IPS-18a (cell line): ENCODE data around the gene SPATA6L.
A peak's percentile ranks its signal among the peaks of the same experiment; 100 is the strongest.

Experiments
- H3K27ac ChIP-seq: one replicate; pipeline ENCODE4 v1.5.1; 2013; ENCODE audit warnings: low read length
- H3K27me3 ChIP-seq: one replicate; pipeline ENCODE4 v1.6.1; 2013; ENCODE audit warnings: mild to moderate bottlenecking, low read length; ENCODE audit not compliant: control insufficient read depth, insufficient read depth
- H3K36me3 ChIP-seq: one replicate; pipeline ENCODE4 v1.6.1; 2013; ENCODE audit warnings: low read depth, low read length; ENCODE audit not compliant: control insufficient read depth
- H3K4me1 ChIP-seq: one replicate; pipeline ENCODE4 v1.6.1; 2013; ENCODE audit warnings: low read depth, low read length; ENCODE audit not compliant: control insufficient read depth
- H3K4me3 ChIP-seq: one replicate; pipeline ENCODE4 v1.5.1; 2013; ENCODE audit warnings: low read length
- H3K9ac ChIP-seq: one replicate; pipeline ENCODE4 v1.6.1; 2013; ENCODE audit warnings: mild to moderate bottlenecking, low read length, moderate library complexity
- H3K9me3 ChIP-seq: one replicate; pipeline ENCODE4 v1.6.1; 2013; ENCODE audit warnings: low read depth, low read length; ENCODE audit not compliant: control insufficient read depth

Gene SPATA6L

GRCh38 chr9:4690144-4690543 is 23.9 kb upstream of the SPATA6L start:
- H3K36me3 ChIP-seq: peaks cover 25% of the 10 kb centered on the region
- no peaks in the 10 kb centered on the region for H3K9me3 ChIP-seq
- no peak overlapping the region for H3K9ac ChIP-seq
- no peaks in the 10 kb centered on the region for H3K27me3 ChIP-seq
- H3K27ac ChIP-seq: no peak overlapping the region
- no peaks in the 10 kb centered on the region for H3K4me1 ChIP-seq
- no peak overlapping the region for H3K4me3 ChIP-seq

GRCh38 chr9:4689687-4690104 is 23.4 kb upstream of the SPATA6L start:
- no peaks in the 10 kb centered on the region for H3K4me1 ChIP-seq
- no peak overlapping the region for H3K9ac ChIP-seq
- no peaks in the 10 kb centered on the region for H3K27me3 ChIP-seq
- no peak overlapping the region for H3K27ac ChIP-seq
- H3K36me3 ChIP-seq: peaks cover 30% of the 10 kb centered on the region
- no peaks in the 10 kb centered on the region for H3K9me3 ChIP-seq
- H3K4me3 ChIP-seq: no peak overlapping the region

DNA sequence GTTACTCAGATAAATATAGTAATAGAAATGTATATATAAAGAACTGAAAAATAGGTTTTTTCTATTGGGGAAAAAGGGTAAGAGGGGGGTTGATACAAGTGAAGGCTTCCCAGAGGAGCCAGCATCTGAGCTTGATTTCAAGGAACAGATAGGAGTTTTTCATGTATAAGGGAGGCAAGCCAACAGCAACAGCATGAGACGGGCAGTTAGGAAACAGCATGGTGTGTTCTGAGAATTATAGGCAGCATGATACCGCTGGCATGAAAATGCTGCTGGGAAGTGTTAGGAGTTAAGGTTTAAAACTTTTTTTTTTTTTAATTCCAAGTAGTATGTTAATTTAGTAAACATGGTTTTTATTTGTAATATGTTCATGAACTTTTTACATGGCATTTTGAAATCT is 22.7 kb upstream of the SPATA6L start:
- Histone ChIP-seq H3K4me1 (no peaks in the 10 kb centered on the region), H3K36me3 (peaks cover 32% of the 10 kb centered on the region), H3K27me3 (no peaks in the 10 kb centered on the region), H3K27ac (no peak overlapping the region), H3K9ac (no peak overlapping the region), H3K4me3 (no peak overlapping the region), H3K9me3 (no peaks in the 10 kb centered on the region)

- Histone ChIP-seq H3K4me3 (no peak overlapping the region), H3K36me3 (peaks cover 32% of the 10 kb centered on the region), H3K27me3 (no peaks in the 10 kb centered on the region), H3K9me3 (no peaks in the 10 kb centered on the region), H3K4me1 (no peaks in the 10 kb centered on the region), H3K27ac (no peak overlapping the region), H3K9ac (no peak overlapping the region)
Measured at GRCh38 chr9:4686584-4686983, 20.3 kb upstream of the SPATA6L start.

DNA sequence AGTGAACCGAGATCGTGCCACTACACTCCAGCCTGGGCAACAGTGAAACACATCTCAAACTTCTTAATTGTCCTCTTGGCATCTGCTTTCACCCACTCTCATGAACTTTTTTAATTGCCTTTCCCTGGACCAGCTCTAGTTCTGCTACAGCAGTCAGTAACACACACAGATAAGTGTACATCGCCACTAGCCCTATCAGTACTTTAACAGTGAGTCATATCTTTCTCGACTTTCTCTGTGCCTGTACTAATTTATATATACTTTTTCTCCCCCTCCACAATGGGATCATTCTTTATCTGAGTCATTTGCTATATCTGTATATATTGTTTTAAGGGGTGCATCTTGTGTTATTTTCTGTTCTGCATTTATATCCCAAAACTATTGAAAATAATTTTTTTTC is 19.8 kb upstream of the SPATA6L start:
- Histone ChIP-seq H3K4me3 (no peak overlapping the region), H3K27ac (no peak overlapping the region), H3K9me3 (no peaks in the 10 kb centered on the region), H3K9ac (no peak overlapping the region), H3K4me1 (no peaks in the 10 kb centered on the region), H3K27me3 (no peaks in the 10 kb centered on the region), H3K36me3 (peaks cover 29% of the 10 kb centered on the region)

DNA sequence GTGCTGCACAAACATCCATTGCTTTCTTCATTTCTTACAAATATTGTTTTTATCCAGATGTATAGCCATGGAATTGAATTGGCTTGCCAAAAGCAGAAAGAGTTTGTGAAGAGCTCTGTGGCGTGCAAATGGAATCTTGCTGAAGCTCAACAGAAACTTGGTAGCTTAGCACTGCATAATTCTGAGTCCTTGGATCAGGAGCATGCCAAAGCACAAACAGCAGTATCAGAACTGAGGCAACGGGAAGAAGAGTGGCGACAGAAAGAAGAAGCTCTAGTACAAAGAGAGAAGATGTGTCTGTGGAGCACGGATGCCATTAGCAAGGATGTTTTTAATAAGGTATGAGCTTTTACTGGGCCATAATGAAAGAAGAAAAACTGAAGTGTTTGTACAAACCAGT is 18.5 kb upstream of the SPATA6L start:
- no peak overlapping the region for H3K27ac ChIP-seq
- no peaks in the 10 kb centered on the region for H3K9me3 ChIP-seq
- peaks cover 3% of the 10 kb centered on the region for H3K4me1 ChIP-seq
- H3K27me3 ChIP-seq: no peaks in the 10 kb centered on the region
- H3K36me3 ChIP-seq: peaks cover 21% of the 10 kb centered on the region
- H3K9ac ChIP-seq: no peak overlapping the region
- H3K4me3 ChIP-seq: no peak overlapping the region

DNA sequence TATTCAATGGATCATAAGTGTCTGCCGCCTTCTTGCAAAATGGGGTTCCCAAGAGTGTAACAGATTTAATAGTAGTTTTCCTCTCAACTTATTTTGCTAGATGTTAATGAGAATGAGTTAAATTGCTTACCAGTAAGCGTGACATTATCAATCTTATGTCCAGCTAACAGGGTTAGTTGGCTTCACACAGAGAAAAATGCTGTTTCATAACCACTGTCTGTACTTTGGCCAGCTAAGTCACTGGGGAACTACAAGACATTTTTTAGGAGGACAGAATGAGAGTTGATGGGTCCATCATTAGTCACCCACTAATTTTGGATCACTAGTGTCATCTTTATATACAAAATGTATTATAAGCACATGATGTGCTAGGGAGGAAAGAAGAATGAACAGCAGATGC is 14.5 kb upstream of the SPATA6L start:
- no peaks in the 10 kb centered on the region for H3K9me3 ChIP-seq
- H3K4me3 ChIP-seq: peak overlapping the region; percentile 84
- H3K27ac ChIP-seq: no peak overlapping the region
- peak overlapping the region; percentile 94 for H3K9ac ChIP-seq
- H3K27me3 ChIP-seq: no peaks in the 10 kb centered on the region
- peaks cover 11% of the 10 kb centered on the region for H3K36me3 ChIP-seq
- H3K4me1 ChIP-seq: peaks cover 16% of the 10 kb centered on the region

DNA sequence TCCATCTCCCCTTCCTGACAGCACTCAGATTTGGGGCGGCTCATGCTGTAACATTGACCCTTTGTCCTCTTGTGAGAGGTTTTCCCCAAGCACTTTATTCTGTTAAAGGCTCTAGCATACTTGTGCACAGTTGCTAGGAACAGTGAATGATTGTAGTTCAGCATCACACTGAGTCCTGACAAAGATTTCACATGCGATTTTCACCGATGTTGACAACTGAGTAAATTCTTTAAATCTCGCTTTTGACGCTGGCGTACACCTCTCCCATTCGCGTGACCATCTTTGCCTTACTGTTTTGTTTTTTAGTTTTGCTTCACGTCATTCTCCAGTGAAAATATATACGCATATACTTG is 13.9 kb upstream of the SPATA6L start:
- Histone ChIP-seq H3K27me3 (no peaks in the 10 kb centered on the region), H3K9me3 (no peaks in the 10 kb centered on the region), H3K4me1 (peaks cover 16% of the 10 kb centered on the region), H3K9ac (peak overlapping the region; percentile 94), H3K4me3 (peak overlapping the region; percentile 84), H3K36me3 (peaks cover 7% of the 10 kb centered on the region), H3K27ac (no peak overlapping the region)

DNA sequence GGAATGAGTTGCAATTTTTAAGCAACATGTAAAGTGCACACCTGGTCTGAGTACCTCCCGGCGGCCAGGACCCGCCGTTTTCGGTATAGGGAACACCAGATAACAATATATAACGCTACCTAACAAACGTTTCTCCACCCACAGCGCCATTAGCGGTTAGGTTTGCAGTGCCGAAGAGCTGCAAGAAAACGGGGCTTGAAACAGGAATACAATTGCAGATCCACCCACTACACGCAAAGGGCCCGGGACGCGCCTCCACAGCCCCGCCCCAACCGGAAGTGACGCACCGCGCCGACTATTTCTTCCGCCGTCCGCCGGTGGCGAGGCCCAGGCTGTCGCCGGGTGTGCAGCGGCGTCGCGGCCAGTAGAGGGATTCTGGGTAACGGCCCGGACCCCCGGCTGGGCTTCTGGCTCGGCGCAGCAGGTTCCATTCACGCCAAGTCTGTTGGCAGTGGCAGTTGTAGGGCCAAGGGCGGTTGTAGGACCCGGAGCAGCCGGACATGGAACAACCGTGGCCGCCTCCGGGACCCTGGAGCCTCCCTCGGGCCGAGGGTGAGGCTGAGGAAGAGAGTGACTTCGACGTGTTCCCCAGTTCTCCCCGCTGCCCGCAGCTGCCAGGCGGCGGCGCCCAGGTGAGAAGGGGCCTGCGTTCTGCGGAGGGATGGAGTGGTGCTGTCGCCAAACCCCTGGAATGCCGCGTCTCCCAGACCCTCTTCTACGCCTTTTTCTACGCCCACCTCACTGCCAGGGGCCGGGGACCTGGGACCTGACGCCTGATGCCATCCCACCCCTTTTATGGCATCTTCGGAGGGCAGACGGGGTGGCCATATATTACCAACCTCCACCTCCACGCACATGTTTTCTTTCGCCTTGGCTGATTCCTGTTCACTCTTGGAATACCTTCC is 13.2 kb upstream of the SPATA6L start, which contains the start of gene CDC37L1:
Gene CDC37L1, plus strand, starts transcription at position 302 of the 905 bp plus-strand sequence. Its CDS starts 199 bp downstream, at position 501.
- Histone ChIP-seq H3K9ac (peak within 1 kb of the TSS; percentile 94), H3K4me3 (peak within 1 kb of the TSS; percentile 84), H3K9me3 (no peaks in the 10 kb centered on the region), H3K27me3 (no peaks in the 10 kb centered on the region), H3K27ac (peak within 1 kb of the TSS; percentile 92), H3K4me1 (peaks cover 16% of the 10 kb centered on the region), H3K36me3 (peaks cover under 1% of the 10 kb centered on the region)

- Histone ChIP-seq H3K27ac (peak overlapping the region; percentile 92), H3K9ac (peak overlapping the region; percentile 94), H3K4me1 (peaks cover 16% of the 10 kb centered on the region), H3K4me3 (peak overlapping the region; percentile 84), H3K9me3 (no peaks in the 10 kb centered on the region), H3K36me3 (no peaks in the 10 kb centered on the region), H3K27me3 (no peaks in the 10 kb centered on the region)
Measured at GRCh38 chr9:4678679-4679267, 12.5 kb upstream of the SPATA6L start.

GRCh38 chr9:4677392-4677791 is 11.1 kb upstream of the SPATA6L start:
- Histone ChIP-seq H3K9ac (no peak overlapping the region), H3K27ac (no peak overlapping the region), H3K36me3 (no peaks in the 10 kb centered on the region), H3K27me3 (no peaks in the 10 kb centered on the region), H3K9me3 (no peaks in the 10 kb centered on the region), H3K4me3 (no peak overlapping the region), H3K4me1 (peaks cover 16% of the 10 kb centered on the region)

- H3K4me3 ChIP-seq: no peak overlapping the region
- no peak overlapping the region for H3K27ac ChIP-seq
- no peaks in the 10 kb centered on the region for H3K9me3 ChIP-seq
- H3K4me1 ChIP-seq: peaks cover 20% of the 10 kb centered on the region
- H3K27me3 ChIP-seq: no peaks in the 10 kb centered on the region
- no peak overlapping the region for H3K9ac ChIP-seq
- no peaks in the 10 kb centered on the region for H3K36me3 ChIP-seq
Measured at GRCh38 chr9:4674783-4675182, 8.5 kb upstream of the SPATA6L start.
